H4 (cell line): ENCODE data around the gene FAM120AOS. TPM values are rescaled to one million over a fixed set of nuclear protein-coding genes. Genes with fewer than 3 reads are reported as not detected.
"Not testable (repeated sequence)": the region's sequence is repeated elsewhere in the genome, so short reads cannot be mapped to it uniquely, and the experiment has no call there.

Source experiments
- DNase-seq: peaks from one replicate; pipeline ENCODE4 v3.0.0-alpha.2; 2015; ENCODE audit warnings: low spot score
- total RNA-seq: library from RNA; depleted of rRNA; stranded (reverse); fragments of >200 nt; shearing (Covaris generic); gene quantifications from 2 replicates; pipeline ENCODE4 v1.2.3, GENCODE V29; 2014

FAM120AOS gene
- total RNA-seq, 1 experiment from 2014 or later = 28.6 TPM

DNA sequence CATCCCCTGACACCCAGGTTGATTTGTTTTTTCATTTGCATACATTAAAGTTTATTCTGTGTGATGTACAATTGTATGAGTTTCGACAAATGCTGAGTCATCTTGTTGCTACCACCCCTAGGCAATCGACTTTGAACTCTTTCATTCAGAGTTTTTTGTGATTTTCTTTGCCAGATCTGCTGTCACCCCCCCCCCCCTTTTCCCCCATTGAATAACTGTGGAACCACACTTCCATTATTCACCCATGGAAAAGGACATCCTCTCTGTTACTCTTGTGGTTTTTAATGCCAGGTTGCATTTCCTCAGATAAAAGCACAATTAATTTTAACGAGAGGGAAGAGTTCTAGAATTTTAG lies 13.7 kb upstream of the FAM120AOS start:
- no peak for DNase-seq

DNA sequence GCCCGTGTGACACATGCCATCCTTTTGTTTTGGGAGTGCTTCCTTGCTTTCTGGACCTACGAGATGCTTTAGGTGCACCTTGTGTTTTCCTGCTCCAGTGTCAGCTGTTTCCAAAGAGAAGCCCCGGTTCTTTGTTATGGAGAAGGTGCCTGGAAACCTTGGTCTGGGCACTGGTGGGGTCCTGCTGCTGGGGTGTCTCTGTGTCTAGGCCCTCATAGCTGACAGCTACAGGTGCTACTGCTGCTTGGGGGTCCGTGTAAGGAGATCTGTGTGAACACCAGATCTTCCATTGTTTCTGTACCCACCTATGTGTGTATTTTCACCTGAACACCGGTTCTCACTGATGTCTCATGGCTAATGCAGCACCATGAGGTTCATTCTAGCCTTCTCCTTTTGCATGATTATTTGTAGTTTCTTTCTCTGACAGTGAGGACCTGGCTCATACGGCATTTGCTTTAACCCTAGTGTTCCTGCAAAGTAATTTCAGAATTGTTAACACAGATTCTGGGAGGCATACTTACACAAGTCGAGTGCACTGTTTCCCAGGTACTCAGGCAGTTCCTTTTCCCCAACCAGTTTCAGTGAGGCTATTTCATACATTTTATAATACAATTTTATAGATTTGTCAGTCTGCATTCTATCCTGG lies 13.2 kb upstream of the FAM120AOS start:
- no peak for DNase-seq

DNA sequence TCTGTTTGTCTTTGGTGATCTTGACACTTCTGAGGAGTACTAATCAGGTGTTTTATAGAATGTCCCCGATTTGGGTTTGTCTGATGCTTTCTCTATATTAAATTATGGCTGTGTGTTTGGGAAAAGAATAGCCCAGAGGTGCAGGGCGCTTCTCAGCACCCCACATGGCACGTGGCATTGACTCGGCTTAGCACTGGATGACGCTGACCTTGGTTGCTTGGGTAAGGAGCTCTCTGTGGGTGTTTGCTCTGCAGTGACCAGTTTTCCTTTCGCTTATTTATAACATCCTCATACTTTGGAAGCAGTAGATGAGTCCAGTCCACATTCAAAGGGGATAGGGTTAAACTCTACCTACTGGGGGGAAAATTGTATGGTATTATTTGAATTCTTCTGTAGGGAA lies 12.5 kb upstream of the FAM120AOS start:
- no peak for DNase-seq

DNA sequence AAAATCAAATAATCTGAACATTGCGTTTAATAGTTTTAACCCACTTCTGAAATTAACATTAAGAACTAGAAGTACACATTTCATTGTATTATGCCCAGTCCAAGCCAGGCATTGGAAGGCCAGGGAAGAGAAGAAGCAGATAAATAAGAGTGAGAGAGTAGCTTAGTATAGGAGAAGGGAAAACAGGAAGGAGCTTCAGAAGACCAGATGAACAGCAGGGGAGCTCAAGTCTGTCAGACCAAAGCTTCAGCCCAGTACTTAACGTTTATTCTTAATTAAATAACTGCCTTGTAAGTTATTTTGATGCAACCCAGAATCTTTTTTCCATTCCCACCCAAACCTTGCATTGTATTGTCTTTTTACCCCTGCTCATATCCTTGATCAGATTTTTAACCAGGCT lies 11.5 kb upstream of the FAM120AOS start:
- DNase-seq = no peak

DNA sequence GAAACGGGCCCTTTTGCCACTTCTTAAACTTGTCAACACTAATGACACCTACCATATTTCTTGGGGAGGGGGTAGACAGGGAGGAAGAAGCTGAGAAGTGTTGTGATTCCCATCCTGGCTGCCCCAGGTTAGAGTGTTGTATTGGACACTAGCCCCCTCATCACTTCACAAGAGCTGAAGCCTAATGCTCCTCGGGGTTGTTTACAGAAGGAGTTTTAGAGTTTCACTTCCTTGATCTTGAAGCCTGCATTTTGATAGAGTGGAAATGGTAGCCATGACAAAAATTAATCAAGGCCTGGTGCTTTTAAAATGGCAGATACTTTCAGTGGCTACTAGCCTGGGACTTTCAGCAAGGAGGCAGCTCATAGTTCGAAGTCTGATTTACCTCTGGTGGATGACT lies 11.0 kb upstream of the FAM120AOS start:
- no peak for DNase-seq

DNA sequence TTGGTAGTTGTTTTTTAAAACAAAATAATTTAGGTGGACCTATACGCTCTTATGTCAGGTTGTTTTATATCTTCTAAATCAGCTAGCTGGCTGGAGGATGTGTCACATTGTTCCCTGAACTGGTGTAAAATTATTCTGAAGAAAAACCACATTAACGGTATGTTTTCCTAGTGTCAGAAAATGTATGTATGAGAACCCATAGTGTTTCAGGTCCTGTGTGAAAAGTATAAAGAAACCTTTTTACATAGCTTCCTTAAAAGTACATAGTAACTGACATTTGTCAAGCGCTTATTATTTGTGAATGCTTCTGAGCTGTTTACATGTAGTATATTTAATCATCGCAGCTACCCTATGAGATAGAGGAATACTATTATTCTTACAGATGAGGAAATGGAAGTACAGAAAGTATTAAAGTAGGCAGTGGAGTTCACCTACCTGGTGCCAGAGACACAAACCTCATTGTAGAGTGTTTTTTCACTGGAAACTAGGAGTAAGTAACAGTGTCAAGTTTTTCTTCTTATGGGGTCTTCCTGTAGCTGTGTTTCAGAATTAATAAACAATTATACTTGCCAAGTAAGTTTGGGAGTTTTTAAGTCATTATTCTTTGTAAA lies 10.4 kb upstream of the FAM120AOS start:
- no peak for DNase-seq

DNA sequence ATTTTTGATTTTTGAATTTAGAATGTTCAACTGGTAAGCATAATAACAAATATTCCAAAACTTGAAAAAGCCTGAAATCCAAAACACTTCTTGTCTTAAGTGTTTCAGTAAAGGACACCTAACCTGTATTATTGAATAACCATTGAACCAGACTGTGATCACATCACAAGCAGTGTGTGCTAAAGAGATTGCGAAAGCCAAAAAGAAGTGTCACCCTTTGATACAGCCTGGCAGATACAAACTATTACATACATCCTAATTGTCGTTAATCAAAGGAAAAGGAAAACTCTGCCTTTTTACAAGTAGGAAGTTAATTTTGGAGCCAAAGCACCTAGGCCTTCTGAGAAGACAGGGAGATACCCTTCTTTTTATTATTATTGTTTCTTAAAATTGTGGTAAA lies 8.4 kb upstream of the FAM120AOS start:
- DNase-seq = no peak

DNA sequence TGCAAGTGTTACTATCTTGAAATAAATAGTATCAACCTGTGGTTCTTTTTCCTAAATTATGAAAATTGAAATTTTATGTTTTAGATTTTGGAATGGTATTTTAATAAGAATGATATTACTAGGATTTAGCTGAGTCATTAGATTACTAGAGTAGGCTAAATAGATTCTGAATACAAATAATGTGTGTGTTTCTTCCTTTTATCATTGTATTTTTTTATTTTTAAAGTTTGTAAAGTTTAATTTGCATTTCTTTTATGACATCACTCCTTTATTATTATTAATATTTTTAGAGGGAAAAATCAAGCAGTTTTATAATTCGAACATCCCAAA lies 8.0 kb upstream of the FAM120AOS start:
- DNase-seq = no peak

DNA sequence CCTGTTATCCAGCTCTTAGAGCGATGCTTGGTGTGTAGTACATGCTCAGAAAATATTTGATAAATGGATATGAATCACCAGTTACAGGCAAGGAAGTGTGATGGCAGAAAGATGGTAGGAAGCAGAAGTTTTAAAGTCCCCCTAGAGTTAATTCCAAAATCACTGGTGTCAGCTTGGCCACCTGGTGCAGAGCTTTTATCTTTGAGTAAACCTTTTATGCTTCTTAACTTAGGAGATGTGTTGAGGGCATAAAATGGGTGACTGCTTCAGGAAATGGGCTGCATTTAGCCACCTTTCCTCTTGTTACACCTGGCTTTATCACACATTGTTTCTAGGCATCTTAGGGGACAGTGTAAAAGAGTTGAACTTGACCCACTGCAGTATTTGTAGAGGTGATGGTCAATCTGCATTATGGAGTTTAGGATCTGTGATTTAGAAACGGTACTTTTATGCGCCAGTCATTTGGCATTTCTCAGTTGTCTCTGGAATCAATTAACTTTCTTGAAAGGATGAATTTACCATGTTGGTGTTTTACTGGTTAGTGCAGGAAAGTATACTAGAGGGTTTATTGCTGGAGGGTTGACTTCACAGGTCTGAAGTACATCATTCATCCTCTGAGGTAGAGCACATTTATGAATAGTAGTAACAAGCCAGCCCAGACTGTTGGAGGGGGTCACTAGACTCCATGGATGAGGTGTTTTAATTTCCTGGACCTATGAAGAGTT lies 7.5 kb upstream of the FAM120AOS start:
- no peak for DNase-seq

DNA sequence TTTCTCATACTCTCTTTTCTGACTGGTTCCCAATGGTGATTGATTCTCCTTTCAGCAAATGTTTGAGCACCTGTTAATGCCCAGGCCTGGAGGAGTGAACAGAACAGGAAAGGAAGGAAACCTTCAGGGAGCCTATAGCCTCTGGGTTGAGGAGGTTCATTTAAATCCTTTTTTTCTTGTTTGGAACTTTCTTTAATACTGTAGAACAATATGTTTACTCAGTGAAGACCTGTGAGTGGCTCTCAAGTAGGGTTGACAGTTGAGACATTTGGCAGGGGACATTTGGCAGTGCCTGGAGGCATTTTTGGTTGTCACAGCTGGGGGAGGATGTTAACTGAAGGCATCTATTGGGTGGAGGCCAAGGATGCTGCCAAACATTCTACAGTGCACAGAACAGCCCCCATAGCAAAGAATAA lies 6.1 kb upstream of the FAM120AOS start:
- no peak for DNase-seq

DNA sequence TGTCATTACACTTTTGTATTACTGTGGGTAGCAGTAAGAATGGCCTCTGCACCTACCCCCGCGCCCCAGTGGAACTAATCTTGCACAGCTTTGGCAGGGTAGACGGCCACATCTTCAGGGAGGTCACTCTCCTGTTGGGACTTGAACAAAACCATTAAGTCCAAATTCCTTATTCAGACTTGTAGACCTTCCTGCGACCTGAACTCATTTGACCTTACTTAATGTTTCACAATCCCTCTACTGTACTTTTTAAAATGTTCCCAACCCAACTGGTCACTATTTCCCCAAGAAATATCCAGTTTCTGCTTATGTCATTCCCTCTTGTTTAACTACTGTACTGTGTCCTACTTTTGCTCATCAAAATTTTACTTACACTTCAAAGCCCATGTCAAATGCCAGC lies 5.3 kb upstream of the FAM120AOS start:
- no peak for DNase-seq

DNA sequence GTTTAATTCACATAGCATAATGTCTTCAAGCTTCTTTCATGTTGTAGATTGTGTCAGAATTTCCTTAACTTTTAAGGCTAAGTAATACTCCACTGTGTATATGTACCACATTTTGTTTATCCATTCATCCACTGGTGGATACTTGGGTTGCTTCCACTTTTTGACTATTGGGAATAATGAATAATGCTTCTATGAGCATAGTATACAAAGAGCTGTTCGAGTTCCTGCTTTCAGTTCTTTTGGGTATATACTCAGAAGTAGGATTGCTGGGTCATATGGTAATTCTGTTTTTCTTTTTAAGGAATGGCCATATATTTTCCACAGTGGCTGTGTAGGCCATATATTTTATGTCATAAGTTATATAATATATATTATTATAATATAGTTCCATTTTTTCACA lies 3.6 kb upstream of the FAM120AOS start:
- DNase-seq = no peak

DNA sequence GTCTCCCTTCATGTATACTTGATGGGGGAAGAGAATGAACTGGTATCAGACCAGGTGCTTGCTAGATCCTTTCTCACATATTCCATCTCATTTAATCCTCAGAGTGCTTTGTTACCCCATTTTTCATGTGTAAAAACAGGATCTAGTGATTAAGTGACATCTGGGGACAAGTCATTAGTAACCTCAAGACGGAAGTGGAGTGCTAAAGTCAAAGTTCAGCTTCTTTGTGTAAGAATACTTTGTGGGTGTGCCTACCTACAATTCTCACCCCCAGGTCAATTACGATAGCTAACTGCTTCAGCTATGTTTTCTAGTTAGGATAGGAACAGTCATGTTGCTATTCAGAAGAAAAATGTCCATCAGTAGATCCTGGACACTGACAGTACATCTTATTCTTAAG lies 3.1 kb upstream of the FAM120AOS start:
- DNase-seq = no peak

DNA sequence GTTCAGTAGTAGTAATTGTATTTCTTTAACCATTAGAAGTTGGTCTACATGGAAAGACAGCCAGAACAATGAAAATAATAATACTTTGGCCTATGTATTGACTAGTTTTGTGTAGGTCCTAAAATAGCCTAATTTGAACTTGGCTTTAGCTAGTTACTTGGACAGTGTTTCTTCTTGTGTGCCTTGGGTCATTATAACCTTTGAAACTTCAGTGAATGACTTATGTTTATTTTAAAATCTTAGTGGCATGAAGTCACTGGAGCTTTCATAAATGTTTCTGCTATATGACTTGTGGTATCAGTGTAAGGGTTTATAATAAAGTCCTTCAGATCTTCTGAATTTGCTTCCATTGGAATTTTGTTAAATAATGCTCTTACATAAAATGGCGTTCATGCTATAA lies 2.6 kb upstream of the FAM120AOS start:
- DNase-seq = no peak

DNA sequence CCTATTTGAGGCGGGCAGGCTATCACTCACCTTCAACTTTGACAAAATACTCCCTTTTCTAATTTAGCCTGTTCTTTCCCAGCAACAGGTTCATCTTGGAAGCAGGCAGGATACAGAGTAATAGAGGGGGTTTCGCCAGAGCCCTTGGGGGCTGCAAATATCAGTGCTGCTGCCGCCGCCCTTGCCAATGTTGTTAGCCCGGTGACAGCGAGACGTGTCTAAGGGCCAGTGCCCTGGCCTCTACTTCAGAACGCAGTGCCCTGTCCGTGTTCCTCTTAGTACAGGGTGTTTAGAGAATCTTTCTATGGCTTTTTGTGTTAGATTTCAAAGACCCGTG lies 703 bp downstream of the FAM120AOS start:
- no peak for DNase-seq

DNA sequence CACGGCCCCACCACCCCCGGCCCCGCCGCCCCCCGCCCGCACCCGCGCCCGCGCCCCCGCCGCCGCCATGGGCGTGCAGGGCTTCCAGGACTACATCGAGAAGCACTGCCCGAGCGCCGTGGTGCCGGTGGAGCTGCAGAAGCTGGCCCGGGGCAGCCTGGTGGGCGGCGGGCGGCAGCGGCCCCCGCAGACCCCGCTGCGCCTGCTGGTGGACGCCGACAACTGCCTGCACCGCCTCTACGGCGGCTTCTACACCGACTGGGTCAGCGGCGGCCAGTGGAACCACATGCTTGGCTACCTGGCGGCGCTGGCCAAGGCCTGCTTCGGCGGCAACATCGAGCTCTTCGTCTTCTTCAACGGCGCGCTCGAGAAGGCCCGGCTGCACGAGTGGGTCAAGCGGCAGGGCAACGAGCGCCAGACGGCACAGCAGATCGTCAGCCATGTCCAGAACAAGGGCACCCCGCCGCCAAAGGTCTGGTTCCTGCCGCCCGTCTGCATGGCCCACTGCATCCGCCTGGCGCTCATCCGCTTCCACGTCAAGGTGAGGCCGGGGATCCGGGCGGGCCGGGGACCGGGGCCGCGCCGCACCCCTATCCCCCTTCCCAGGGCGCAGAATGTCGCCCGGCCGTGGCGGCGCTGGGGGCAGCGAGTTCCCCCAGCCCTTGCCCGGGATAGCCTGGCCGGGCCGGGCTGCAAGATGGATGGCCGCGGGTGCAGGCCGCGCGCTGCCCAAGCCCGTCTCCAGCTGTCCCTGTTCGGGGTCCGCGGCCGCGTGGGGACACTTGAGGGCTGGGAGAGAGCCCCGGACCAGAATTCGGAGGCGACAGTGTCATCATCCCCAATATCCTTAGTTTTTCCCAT lies 1.3 kb downstream of the FAM120AOS start:
- no peak for DNase-seq

DNA sequence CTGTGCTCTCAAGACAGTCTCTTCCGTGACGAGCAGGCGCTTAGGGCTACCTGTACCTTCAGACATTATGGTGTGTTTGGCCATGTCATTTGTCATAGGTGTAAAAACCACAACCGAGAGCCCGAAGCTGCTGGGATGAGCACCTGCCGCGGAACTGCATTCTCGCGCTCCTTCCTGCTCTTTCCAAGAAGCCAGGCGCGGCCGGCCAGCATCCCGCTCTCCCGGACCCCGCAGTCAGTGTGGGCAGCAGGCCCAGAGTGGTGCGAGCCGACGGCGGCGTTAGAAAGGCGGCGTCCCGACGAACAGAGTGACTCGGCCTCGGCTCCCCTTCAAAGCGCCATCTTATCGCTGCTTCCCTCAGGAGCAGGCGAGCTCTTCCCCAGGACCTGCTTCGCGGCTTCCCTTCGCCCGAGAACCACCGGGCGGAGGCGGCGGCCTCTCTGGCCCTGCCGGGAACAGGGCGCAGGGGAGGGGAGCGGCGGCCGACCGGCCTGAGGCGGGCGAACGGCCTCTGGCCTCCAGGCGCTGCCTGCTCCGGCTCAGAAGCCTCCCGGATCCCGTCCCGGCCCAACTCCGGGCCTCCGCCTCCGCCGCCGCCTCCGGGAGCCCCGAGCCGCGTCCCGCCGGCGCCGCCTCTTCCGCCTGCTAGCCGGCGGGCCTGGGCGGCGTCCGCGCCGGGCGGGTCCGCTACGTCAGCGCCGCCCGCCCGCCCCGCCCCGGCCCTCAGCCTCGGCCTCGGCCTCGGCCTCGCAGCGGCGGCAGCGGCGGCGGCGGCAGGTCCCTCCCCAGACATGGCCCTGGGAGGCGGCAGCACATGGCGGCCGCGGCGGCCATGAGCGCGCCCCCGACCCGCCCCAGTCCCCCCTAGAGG lies 2.2 kb downstream of the FAM120AOS start, which contains the start of gene FAM120A:
FAM120A (plus strand) TSS at position 741 of the 871 bp plus-strand sequence. CDS start 231 bp downstream, outside the sequence.
- peak; percentile 34 for DNase-seq

DNA sequence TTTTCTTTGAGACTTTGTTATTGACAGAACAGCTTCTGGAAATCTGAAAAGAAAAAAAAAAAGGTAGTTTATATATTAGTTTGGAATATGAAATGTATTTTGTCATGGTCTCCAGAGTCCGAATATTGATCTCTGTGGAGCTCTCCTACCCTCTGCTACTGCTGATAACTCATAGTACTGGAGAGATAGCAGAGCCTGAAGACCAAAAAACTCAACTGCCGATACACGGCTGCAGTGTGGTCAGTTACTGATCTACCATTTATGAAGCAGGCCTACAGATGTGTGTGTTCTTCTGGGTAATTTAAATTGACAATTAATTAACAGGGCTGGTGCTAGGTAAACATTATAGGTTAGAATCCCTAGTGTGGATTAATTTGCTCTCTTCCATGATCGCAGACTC lies 5.7 kb downstream of the FAM120AOS start:
- no peak for DNase-seq

DNA sequence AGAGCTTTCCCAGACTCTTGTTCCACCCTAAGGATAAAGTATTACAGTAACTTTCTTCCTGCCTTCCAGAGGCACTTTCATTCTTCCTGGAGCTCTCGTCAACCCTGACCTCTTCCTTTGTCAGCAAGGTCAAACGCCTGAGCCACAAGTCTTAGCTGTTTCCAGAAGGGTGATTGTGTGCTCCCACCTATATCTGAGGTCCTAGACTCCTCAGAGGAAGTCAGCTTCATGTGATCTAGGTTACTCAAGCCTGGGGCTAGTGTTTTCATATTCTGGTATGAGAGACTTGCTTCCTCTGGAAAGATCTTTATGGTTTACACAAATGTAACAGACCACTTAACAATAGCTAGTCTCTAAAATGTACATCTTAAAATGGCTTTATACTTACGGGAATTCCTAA lies 7.3 kb downstream of the FAM120AOS start:
- no peak for DNase-seq

DNA sequence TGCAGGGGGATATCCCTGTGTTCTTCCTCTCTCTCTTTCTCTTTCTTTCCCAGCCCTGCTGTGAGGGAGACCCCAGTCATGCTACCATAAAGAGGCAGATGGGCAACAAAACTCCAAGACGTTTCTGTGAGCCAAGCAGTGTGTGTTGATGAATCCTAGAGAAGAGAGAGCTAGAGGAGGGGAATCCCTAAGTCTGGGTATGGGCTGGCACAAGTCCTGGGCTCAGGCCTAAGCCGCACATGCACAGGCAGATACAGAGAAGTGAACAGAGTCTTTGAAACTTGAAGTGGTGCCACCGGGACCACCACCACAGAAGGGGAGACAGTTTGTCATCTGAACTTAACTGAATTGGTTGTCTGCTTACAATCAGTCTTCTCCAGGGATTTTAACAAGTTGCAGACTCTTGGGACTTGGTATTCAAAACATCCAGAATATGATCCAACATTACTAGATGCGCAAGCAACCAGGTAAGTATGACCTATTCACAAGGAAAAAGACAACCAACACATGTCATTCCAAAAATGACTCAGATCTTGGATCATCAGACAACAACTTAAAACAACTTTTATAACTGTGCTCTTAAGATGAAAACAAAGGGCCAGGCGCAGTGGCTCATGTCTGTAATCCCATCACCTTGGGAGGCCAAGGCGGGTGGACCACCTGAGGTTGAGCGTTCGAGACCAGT lies 12.3 kb downstream of the FAM120AOS start:
- no peak for DNase-seq

DNA sequence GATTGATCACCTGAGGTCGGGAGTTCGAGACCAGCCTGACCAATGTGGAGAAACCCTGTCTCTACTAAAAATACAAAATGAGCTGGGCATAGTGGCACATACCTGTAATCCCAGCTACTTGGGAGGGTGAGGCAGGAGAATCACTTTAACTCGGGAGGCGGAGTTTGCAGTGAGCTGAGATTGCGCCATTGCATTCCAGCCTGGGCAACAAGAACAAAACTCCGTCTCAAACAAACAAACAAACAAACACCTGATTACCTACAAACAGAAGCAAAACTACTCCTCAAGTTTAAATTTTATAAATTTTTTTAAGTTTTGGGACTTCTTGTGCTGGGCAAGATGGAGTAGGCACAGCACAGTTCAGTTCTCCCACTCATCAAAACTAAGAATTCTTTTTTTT lies 14.1 kb downstream of the FAM120AOS start:
- DNase-seq = not testable (repeated sequence)
